OCI-LY7 (cell line): ENCODE results near the gene SALL3.

ENCODE experiments used
- EZH2phosphoT487 ChIP-seq: fragments of 200-600 bp; sonication (generic); IDR thresholded peaks from 2 replicates; pipeline ENCODE4 v1.6.1; 2018; ENCODE audit warnings: low read depth, borderline replicate concordance, mild to moderate bottlenecking, mixed run types, antibody characterized with exemption, low read length, moderate library complexity, mixed read lengths
- TF ChIP-seq, protein P1 (sequence below): fragments of 200-600 bp; sonication (generic); conservative IDR thresholded peaks from 2 replicates; pipeline ENCODE4 v1.5.1; 2014; ENCODE audit warnings: mild to moderate bottlenecking, antibody characterized with exemption, low read length, moderate library complexity, mixed read lengths

DNA sequence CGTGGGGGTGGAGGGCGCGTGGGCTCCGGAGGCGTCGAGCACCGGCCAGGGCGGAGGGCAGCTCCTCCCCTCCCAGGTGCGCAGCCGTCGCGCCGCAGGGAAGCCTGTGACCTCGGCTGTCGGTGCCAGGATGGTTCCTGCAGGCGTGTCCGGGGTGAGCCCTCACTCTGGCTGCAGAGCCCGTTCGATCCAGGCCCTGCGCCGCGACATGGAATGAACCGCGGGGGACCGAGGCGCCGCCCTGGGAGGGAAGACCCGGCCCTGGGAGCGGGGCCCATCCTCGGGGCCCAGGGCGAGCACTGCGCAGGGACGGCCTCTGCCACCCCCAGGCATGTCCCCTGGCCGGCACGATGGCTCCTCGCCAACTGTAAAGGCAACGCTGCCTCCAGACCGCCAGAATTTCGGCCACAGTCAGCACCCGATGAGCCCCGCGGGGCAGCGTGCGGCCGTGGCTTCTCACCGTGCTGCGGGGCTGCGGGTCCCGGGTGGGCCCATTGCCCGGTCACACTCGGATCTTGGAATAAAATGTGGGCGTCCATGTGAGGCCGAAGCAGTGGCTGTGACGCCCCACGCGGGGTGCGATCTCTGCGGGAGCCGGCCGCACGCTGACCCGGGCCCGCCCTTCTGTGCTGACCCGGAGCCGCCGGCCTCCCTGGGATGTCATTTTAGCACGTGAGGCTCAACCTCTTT is 26.6 kb downstream of the SALL3 start:
- TF ChIP-seq, protein P1, sequence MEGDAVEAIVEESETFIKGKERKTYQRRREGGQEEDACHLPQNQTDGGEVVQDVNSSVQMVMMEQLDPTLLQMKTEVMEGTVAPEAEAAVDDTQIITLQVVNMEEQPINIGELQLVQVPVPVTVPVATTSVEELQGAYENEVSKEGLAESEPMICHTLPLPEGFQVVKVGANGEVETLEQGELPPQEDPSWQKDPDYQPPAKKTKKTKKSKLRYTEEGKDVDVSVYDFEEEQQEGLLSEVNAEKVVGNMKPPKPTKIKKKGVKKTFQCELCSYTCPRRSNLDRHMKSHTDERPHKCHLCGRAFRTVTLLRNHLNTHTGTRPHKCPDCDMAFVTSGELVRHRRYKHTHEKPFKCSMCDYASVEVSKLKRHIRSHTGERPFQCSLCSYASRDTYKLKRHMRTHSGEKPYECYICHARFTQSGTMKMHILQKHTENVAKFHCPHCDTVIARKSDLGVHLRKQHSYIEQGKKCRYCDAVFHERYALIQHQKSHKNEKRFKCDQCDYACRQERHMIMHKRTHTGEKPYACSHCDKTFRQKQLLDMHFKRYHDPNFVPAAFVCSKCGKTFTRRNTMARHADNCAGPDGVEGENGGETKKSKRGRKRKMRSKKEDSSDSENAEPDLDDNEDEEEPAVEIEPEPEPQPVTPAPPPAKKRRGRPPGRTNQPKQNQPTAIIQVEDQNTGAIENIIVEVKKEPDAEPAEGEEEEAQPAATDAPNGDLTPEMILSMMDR = no peak
- no peak for TF ChIP-seq EZH2phosphoT487
